Naive thymus-derived CD4-positive, alpha-beta T cell (primary cell): ENCODE data around the gene HIVEP3. TPM values are rescaled to one million over a fixed set of nuclear protein-coding genes. Genes with fewer than 3 reads are reported as not detected.
A peak's percentile ranks its signal among the peaks of the same experiment; 100 is the strongest.

Source experiments
- ATAC-seq: fragments of 150-1000 bp; cut with Tn5 transposase; 2 replicates; pipeline ENCODE4 v1.10.0; 2021; ENCODE audit warnings: mild to moderate bottlenecking, moderate library complexity
- CTCF ChIA-PET: fragments of 350-600 bp; sonication (Branson Sonifier 250); formaldehyde crosslinking; loops from one replicate; lab custom pipeline; 2021; ENCODE audit warnings: antibody characterized with exemption; lab: Charles Lee
- POLR2A ChIA-PET: fragments of 350-600 bp; sonication (Branson Sonifier 250); formaldehyde crosslinking; loops from one replicate; lab custom pipeline; 2021; ENCODE audit warnings: antibody characterized with exemption, inconsistent platforms; lab: Charles Lee
- DNase-seq, 9 donors: peaks; one replicate each; pipeline versions ENCODE4 v3.0.0 to v3.0.0-alpha.2; 2020 to 2022; ENCODE audit warnings: mixed read lengths in 1 of 9
- H3K27ac ChIP-seq: one replicate; pipeline ENCODE4 v1.7.0; 2013; ENCODE audit warnings: mild to moderate bottlenecking, low read depth, low read length, moderate library complexity
- H3K27me3 ChIP-seq, 2 donors: one replicate each; pipeline ENCODE4 v1.7.0; 2013; ENCODE audit warnings: low read length in 2 of 2, mild to moderate bottlenecking in 2 of 2, moderate library complexity in 2 of 2; ENCODE audit not compliant: control insufficient read depth in 2 of 2, insufficient read depth in 2 of 2
- H3K36me3 ChIP-seq, 3 experiments: 1 replicate in 2 of 3; 2 replicates in 1 of 3; pipeline ENCODE4 v1.7.0; 2013; ENCODE audit warnings: low read length in 3 of 3, mild to moderate bottlenecking in 3 of 3, moderate library complexity in 1 of 3; ENCODE audit not compliant: insufficient read depth in 3 of 3, control insufficient read depth in 2 of 3
- H3K4me1 ChIP-seq, 2 donors: one replicate each; pipeline ENCODE4 v1.7.0; 2013; ENCODE audit warnings: low read length in 2 of 2, mild to moderate bottlenecking in 2 of 2, moderate library complexity in 1 of 2; ENCODE audit not compliant: control insufficient read depth in 2 of 2, insufficient read depth in 2 of 2
- H3K4me3 ChIP-seq: 2 replicates; pipeline ENCODE4 v1.7.0; 2013; ENCODE audit warnings: mild to moderate bottlenecking, low read length
- H3K9me3 ChIP-seq, 3 experiments: 1 replicate in 2 of 3; 2 replicates in 1 of 3; pipeline ENCODE4 v1.7.0; 2013; ENCODE audit warnings: low read length in 3 of 3; ENCODE audit not compliant: control insufficient read depth in 2 of 3
- H3K27ac Mint-ChIP-seq, 9 donors: one replicate each; pipeline ENCODE4 v1.8.0; 2020 to 2022; ENCODE audit warnings: mixed read lengths in 9 of 9, mild to moderate bottlenecking in 8 of 9, moderate library complexity in 5 of 9, inconsistent platforms in 2 of 9
- H3K27me3 Mint-ChIP-seq, 5 donors: one replicate each; pipeline ENCODE4 v1.8.0; 2021 to 2022; ENCODE audit warnings: mixed read lengths in 5 of 5, mild to moderate bottlenecking in 1 of 5
- H3K36me3 Mint-ChIP-seq, 5 donors: one replicate each; pipeline ENCODE4 v1.8.0; 2020 to 2022; ENCODE audit warnings: mixed read lengths in 5 of 5, mild to moderate bottlenecking in 3 of 5, inconsistent platforms in 1 of 5
- H3K4me1 Mint-ChIP-seq, 7 donors: one replicate each; pipeline ENCODE4 v1.8.0; 2020 to 2022; ENCODE audit warnings: mixed read lengths in 7 of 7, mild to moderate bottlenecking in 3 of 7, inconsistent platforms in 1 of 7
- H3K4me3 Mint-ChIP-seq, 10 donors: one replicate each; pipeline ENCODE4 v1.8.0; 2020 to 2022; ENCODE audit warnings: mild to moderate bottlenecking in 10 of 10, mixed read lengths in 10 of 10, moderate library complexity in 6 of 10, inconsistent platforms in 2 of 10
- H3K9me3 Mint-ChIP-seq, 11 donors: one replicate each; pipeline ENCODE4 v1.8.0; 2020 to 2022; ENCODE audit warnings: mixed read lengths in 11 of 11, mild to moderate bottlenecking in 4 of 11, inconsistent platforms in 1 of 11, moderate library complexity in 1 of 11
- intact Hi-C, 2 donors: fragments of 100-400 bp; cut with micrococcal nuclease; formaldehyde crosslinking; loops; one replicate each; pipeline ENCODE4 v1.15.1; 2023
- polyA plus RNA-seq, 2 donors: library from polyadenylated mRNA; unstranded; fragments of 300-500 nt; fragmentation: Illumina TruSeq; gene quantifications; one replicate each; pipeline ENCODE4 v1.2.3, GENCODE V29; 2021
- total RNA-seq, 6 experiments: library from RNA in 5 of 6; stranded (reverse) in 5 of 6; gene quantifications; 1 replicate in 5 of 6; 2 replicates in 1 of 6; pipeline ENCODE4 v1.2.3 and lab custom pipeline; 2021 to 2026

The HIVEP3 gene
- total and polyA plus RNA-seq, 7 experiments from 2014 or later = 4.3 to 19.1 (median 7.0) TPM

GRCh38 chr1:41768583-41768982 lies 150.1 kb downstream of the HIVEP3 start:
- intact Hi-C loops = no loop called here
- H3K36me3 ChIP-seq = no peaks in the 10 kb centered on the region
- no peaks in the 10 kb centered on the region for H3K27me3 ChIP-seq
- H3K9me3 ChIP-seq = no peaks in the 10 kb centered on the region
- H3K27ac ChIP-seq = no peak overlapping the region
- H3K36me3 Mint-ChIP-seq = peaks cover 0 to 3% (median 1%) of the 10 kb centered on the region in 5 donors
- ATAC-seq = peak; percentile 77
- POLR2A ChIA-PET = interaction anchor here (0.6 kb wide), 1 partner anchor 24 kb away, joined by 3 read pairs; no protein-coding TSS in a partner anchor
- CTCF ChIA-PET = no interaction called here
- no peaks in the 10 kb centered on the region for H3K27me3 Mint-ChIP-seq
- peaks cover 0 to 3% (median 0%) of the 10 kb centered on the region in 11 donors for H3K9me3 Mint-ChIP-seq
- peaks cover 0 to 31% (median 3%) of the 10 kb centered on the region in 7 donors for H3K4me1 Mint-ChIP-seq
- H3K4me3 ChIP-seq = no peak overlapping the region
- H3K27ac Mint-ChIP-seq = no peak overlapping the region
- no peak for DNase-seq
- H3K4me3 Mint-ChIP-seq = no peak overlapping the region
- no peaks in the 10 kb centered on the region for H3K4me1 ChIP-seq

- no peak overlapping the region for H3K4me3 Mint-ChIP-seq
- H3K36me3 ChIP-seq = no peaks in the 10 kb centered on the region
- peaks cover 0 to 32% (median 3%) of the 10 kb centered on the region in 7 donors for H3K4me1 Mint-ChIP-seq
- POLR2A ChIA-PET = interaction anchor here (0.6 kb wide), 1 partner anchor 24 kb away, joined by 3 read pairs; no protein-coding TSS in a partner anchor
- H3K4me3 ChIP-seq = no peak overlapping the region
- H3K9me3 ChIP-seq = no peaks in the 10 kb centered on the region
- CTCF ChIA-PET = no interaction called here
- H3K36me3 Mint-ChIP-seq = peaks cover 0 to 5% (median 3%) of the 10 kb centered on the region in 5 donors
- ATAC-seq = no peak
- no peak overlapping the region for H3K27ac ChIP-seq
- no peak for DNase-seq
- no peaks in the 10 kb centered on the region for H3K27me3 ChIP-seq
- no peaks in the 10 kb centered on the region for H3K4me1 ChIP-seq
- H3K27me3 Mint-ChIP-seq = no peaks in the 10 kb centered on the region
- no peak overlapping the region for H3K27ac Mint-ChIP-seq
- H3K9me3 Mint-ChIP-seq = peaks cover 0 to 5% (median 0%) of the 10 kb centered on the region in 11 donors
- intact Hi-C loops = no loop called here
Measured at GRCh38 chr1:41767534-41768525, 150.9 kb downstream of the HIVEP3 start.

GRCh38 chr1:41766546-41766945 lies 152.2 kb downstream of the HIVEP3 start:
- no peaks in the 10 kb centered on the region for H3K36me3 ChIP-seq
- Mint-ChIP-seq H3K9me3 (peaks cover 0 to 8% (median 0%) of the 10 kb centered on the region in 11 donors), H3K4me1 (peaks cover 0 to 28% (median 3%) of the 10 kb centered on the region in 7 donors), H3K4me3 (no peak overlapping the region), H3K27ac (no peak overlapping the region), H3K36me3 (peaks cover 0 to 7% (median 3%) of the 10 kb centered on the region in 5 donors), H3K27me3 (no peaks in the 10 kb centered on the region)
- intact Hi-C loops = no loop called here
- no peak overlapping the region for H3K4me3 ChIP-seq
- no peaks in the 10 kb centered on the region for H3K4me1 ChIP-seq
- peaks cover 0 to 4% (median 0%) of the 10 kb centered on the region in 3 experiments for H3K9me3 ChIP-seq
- ATAC-seq (no peak), DNase-seq (no peak)
- ChIA-PET CTCF (no interaction called here), POLR2A (no interaction called here)
- H3K27me3 ChIP-seq = no peaks in the 10 kb centered on the region
- H3K27ac ChIP-seq = no peak overlapping the region

GRCh38 chr1:41766041-41766440 lies 152.7 kb downstream of the HIVEP3 start:
- Mint-ChIP-seq H3K27me3 (no peaks in the 10 kb centered on the region), H3K4me1 (peaks cover 0 to 26% (median 3%) of the 10 kb centered on the region in 7 donors), H3K4me3 (no peak overlapping the region), H3K36me3 (peaks cover 0 to 9% (median 6%) of the 10 kb centered on the region in 5 donors), H3K27ac (no peak overlapping the region), H3K9me3 (peaks cover 0 to 10% (median 0%) of the 10 kb centered on the region in 11 donors)
- Histone ChIP-seq H3K4me3 (no peak overlapping the region), H3K27ac (no peak overlapping the region), H3K4me1 (no peaks in the 10 kb centered on the region), H3K36me3 (no peaks in the 10 kb centered on the region), H3K9me3 (peaks cover 0 to 4% (median 0%) of the 10 kb centered on the region in 3 experiments), H3K27me3 (no peaks in the 10 kb centered on the region)
- ATAC-seq = no peak
- DNase-seq = no peak
- ChIA-PET POLR2A (no interaction called here), CTCF (no interaction called here)
- intact Hi-C loops = no loop called here

GRCh38 chr1:41765152-41765551 lies 153.6 kb downstream of the HIVEP3 start:
- H3K27ac ChIP-seq = no peak overlapping the region
- Mint-ChIP-seq H3K9me3 (peaks cover 0 to 13% (median 0%) of the 10 kb centered on the region in 11 donors), H3K36me3 (peaks cover 0 to 14% (median 6%) of the 10 kb centered on the region in 5 donors), H3K27me3 (no peaks in the 10 kb centered on the region), H3K4me1 (peaks cover 0 to 28% (median 3%) of the 10 kb centered on the region in 7 donors), H3K4me3 (no peak overlapping the region), H3K27ac (no peak overlapping the region)
- no peak overlapping the region for H3K4me3 ChIP-seq
- intact Hi-C loops = no loop called here
- no peak for DNase-seq
- peak; percentile 71 for ATAC-seq
- POLR2A ChIA-PET = no interaction called here
- H3K4me1 ChIP-seq = no peaks in the 10 kb centered on the region
- peaks cover 0 to 4% (median 0%) of the 10 kb centered on the region in 3 experiments for H3K9me3 ChIP-seq
- CTCF ChIA-PET = no interaction called here
- H3K36me3 ChIP-seq = no peaks in the 10 kb centered on the region
- no peaks in the 10 kb centered on the region for H3K27me3 ChIP-seq

GRCh38 chr1:41764656-41765055 lies 154.1 kb downstream of the HIVEP3 start:
- DNase-seq (no peak), ATAC-seq (peak; percentile 52)
- POLR2A ChIA-PET = interaction anchor here (0.6 kb wide), 1 partner anchor 757 kb away, joined by 3 read pairs; no protein-coding TSS in a partner anchor
- peaks cover 0 to 13% (median 0%) of the 10 kb centered on the region in 11 donors for H3K9me3 Mint-ChIP-seq
- CTCF ChIA-PET = no interaction called here
- H3K36me3 ChIP-seq = no peaks in the 10 kb centered on the region
- peaks cover 0 to 14% (median 6%) of the 10 kb centered on the region in 5 donors for H3K36me3 Mint-ChIP-seq
- peaks cover 0 to 28% (median 3%) of the 10 kb centered on the region in 7 donors for H3K4me1 Mint-ChIP-seq
- H3K27ac Mint-ChIP-seq = no peak overlapping the region
- no peaks in the 10 kb centered on the region for H3K27me3 ChIP-seq
- intact Hi-C loops = no loop called here
- H3K4me3 Mint-ChIP-seq = no peak overlapping the region
- H3K4me1 ChIP-seq = no peaks in the 10 kb centered on the region
- no peak overlapping the region for H3K27ac ChIP-seq
- H3K27me3 Mint-ChIP-seq = no peaks in the 10 kb centered on the region
- peaks cover 0 to 4% (median 0%) of the 10 kb centered on the region in 3 experiments for H3K9me3 ChIP-seq
- no peak overlapping the region for H3K4me3 ChIP-seq
